Mesenchymal stem cell (in vitro differentiated cells and primary cell): ENCODE data around the gene MLEC.
A peak's percentile ranks its signal among the peaks of the same experiment; 100 is the strongest.

Experiments used
- DNase-seq: peaks from one replicate; pipeline ENCODE4 v3.0.0-alpha.2; 2013
- H2AFZ ChIP-seq: one replicate; pipeline ENCODE4 v1.6.1; 2013; ENCODE audit warnings: low read depth, mild to moderate bottlenecking, control low read depth, inconsistent platforms, low read length, moderate library complexity
- H2AK5ac ChIP-seq: 2 replicates; pipeline ENCODE4 v1.6.1; 2013; ENCODE audit warnings: low read length, moderate library complexity, mild to moderate bottlenecking, inconsistent platforms; ENCODE audit not compliant: severe bottlenecking
- H2BK120ac ChIP-seq: one replicate; pipeline ENCODE4 v1.6.1; 2013; ENCODE audit warnings: low read depth, mild to moderate bottlenecking, inconsistent platforms, low read length, moderate library complexity
- H2BK12ac ChIP-seq, 2 experiments: one replicate each; pipeline ENCODE4 v1.6.1; 2013; ENCODE audit warnings: inconsistent platforms in 2 of 2, low read length in 2 of 2, mild to moderate bottlenecking in 2 of 2, moderate library complexity in 2 of 2, control low read depth in 1 of 2
- H2BK15ac ChIP-seq: one replicate; pipeline ENCODE4 v1.6.1; 2013; ENCODE audit warnings: mild to moderate bottlenecking, low read depth, inconsistent platforms; ENCODE audit not compliant: poor library complexity, severe bottlenecking
- H2BK5ac ChIP-seq: 2 replicates; pipeline ENCODE4 v1.6.1; 2013; ENCODE audit warnings: low read depth, mild to moderate bottlenecking, low read length, control low read depth, inconsistent platforms; ENCODE audit not compliant: poor library complexity, severe bottlenecking
- H3K14ac ChIP-seq, 2 experiments: one replicate each; pipeline ENCODE4 v1.6.1; 2013; ENCODE audit warnings: inconsistent platforms in 2 of 2, low read length in 2 of 2, control low read depth in 1 of 2, mild to moderate bottlenecking in 1 of 2, moderate library complexity in 1 of 2
- H3K18ac ChIP-seq, 2 experiments: one replicate each; pipeline ENCODE4 v1.6.1; 2013; ENCODE audit warnings: inconsistent platforms in 2 of 2, low read length in 2 of 2, control low read depth in 1 of 2, low read depth in 1 of 2, mild to moderate bottlenecking in 1 of 2
- H3K23ac ChIP-seq, 2 experiments: one replicate each; pipeline ENCODE4 v1.6.1; 2013; ENCODE audit warnings: inconsistent platforms in 2 of 2, low read length in 2 of 2, mild to moderate bottlenecking in 2 of 2, moderate library complexity in 2 of 2, control low read depth in 1 of 2
- H3K27ac ChIP-seq: 2 replicates; pipeline ENCODE4 v1.5.1; 2013; ENCODE audit warnings: mild to moderate bottlenecking, moderate library complexity, low read length, control low read depth, inconsistent platforms; ENCODE audit not compliant: poor library complexity, severe bottlenecking
- H3K27me3 ChIP-seq, 2 experiments: 2 replicates each; pipeline versions ENCODE4 v1.6.1 to v1.7.0; 2013; ENCODE audit warnings: low read length in 2 of 2, mild to moderate bottlenecking in 2 of 2, moderate library complexity in 2 of 2, control low read depth in 1 of 2, inconsistent platforms in 1 of 2; ENCODE audit not compliant: control insufficient read depth in 1 of 2, insufficient read depth in 1 of 2
- H3K36me3 ChIP-seq, 2 experiments: 2 replicates each; pipeline versions ENCODE4 v1.6.1 to v1.7.0; 2013; ENCODE audit warnings: low read length in 2 of 2, control low read depth in 1 of 2, inconsistent platforms in 1 of 2, low read depth in 1 of 2, mild to moderate bottlenecking in 1 of 2; ENCODE audit not compliant: insufficient read depth in 2 of 2, control insufficient read depth in 1 of 2
- H3K4ac ChIP-seq, 2 experiments: one replicate each; pipeline ENCODE4 v1.6.1; 2013; ENCODE audit warnings: inconsistent platforms in 2 of 2, low read length in 2 of 2, mild to moderate bottlenecking in 2 of 2, moderate library complexity in 2 of 2, control low read depth in 1 of 2, low read depth in 1 of 2
- H3K4me1 ChIP-seq: 2 replicates; pipeline ENCODE4 v1.6.1; 2013; ENCODE audit warnings: low read depth, low read length, control low read depth; ENCODE audit not compliant: control insufficient read depth, insufficient read depth
- H3K4me2 ChIP-seq: 2 replicates; pipeline ENCODE4 v1.6.1; 2013; ENCODE audit warnings: low read length, mild to moderate bottlenecking, inconsistent platforms; ENCODE audit not compliant: poor library complexity, severe bottlenecking
- H3K4me3 ChIP-seq, 2 experiments: 2 replicates each; pipeline versions ENCODE4 v1.5.1 to v1.7.0; 2013; ENCODE audit warnings: low read length in 2 of 2, mild to moderate bottlenecking in 2 of 2, control low read depth in 1 of 2, low read depth in 1 of 2; ENCODE audit not compliant: insufficient read depth in 1 of 2
- H3K79me1 ChIP-seq: replicated peaks from 2 replicates; pipeline ENCODE4 v1.6.1; 2013; ENCODE audit warnings: mild to moderate bottlenecking, control low read depth, low read length, inconsistent platforms; ENCODE audit not compliant: poor library complexity, severe bottlenecking
- H3K9ac ChIP-seq: 2 replicates; pipeline ENCODE4 v1.7.0; 2013; ENCODE audit warnings: mild to moderate bottlenecking, low read length, moderate library complexity
- H3K9me3 ChIP-seq: 2 replicates; pipeline ENCODE4 v1.7.0; 2013; ENCODE audit warnings: mild to moderate bottlenecking, low read length; ENCODE audit not compliant: control insufficient read depth
- H4K8ac ChIP-seq: one replicate; pipeline ENCODE4 v1.6.1; 2013; ENCODE audit warnings: inconsistent platforms, mild to moderate bottlenecking, low read length, moderate library complexity
- H4K91ac ChIP-seq: one replicate; pipeline ENCODE4 v1.6.1; 2013; ENCODE audit warnings: mild to moderate bottlenecking, low read length, inconsistent platforms
- WGBS: methylation state at CpG from one replicate; pipeline ENCODE4 v1.1.7; 2013; ENCODE audit warnings: mixed read lengths; 5-methylcytosine and 5-hydroxymethylcytosine counted together

MLEC gene

DNA sequence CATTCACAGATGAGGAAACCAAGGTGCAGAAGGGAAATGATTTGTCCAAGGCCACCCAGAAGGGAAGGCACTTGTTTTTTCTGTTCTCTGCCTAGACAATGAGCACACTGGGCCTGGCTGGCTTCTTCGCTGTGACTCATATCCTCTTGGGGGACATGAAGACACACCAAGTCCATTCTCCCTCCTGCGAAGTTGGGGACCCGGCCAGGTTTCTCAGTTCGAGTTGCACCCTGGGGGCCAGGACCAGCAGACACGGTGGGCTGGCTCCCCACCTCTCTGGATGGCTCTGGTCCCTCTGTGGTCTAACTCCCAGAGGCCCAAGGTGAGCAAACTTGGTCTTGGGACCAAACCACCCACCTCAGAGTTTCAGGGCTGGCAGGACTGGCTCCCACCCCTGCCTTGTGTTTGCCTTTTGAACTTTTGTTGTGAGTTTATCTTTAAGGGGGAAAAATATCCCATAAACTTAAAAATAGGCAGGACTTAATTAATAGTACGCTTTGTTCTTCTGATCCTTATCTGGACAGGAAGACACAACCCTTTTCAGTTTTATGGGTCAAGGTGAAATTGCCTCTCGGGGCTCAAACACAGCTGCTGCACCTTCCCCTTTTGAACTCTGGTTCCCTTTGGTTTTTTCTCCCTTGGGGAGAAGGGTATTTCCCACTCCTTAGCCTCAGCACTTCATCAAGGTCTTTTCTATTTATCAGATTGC lies 9.0 kb upstream of the MLEC start:
- Histone ChIP-seq H3K4ac (no peak overlapping the region), H2AFZ (no peak overlapping the region), H3K27me3 (peaks cover 4 to 42% of the 10 kb centered on the region in 2 experiments), H3K14ac (no peak overlapping the region), H2AK5ac (no peak overlapping the region), H4K91ac (no peak overlapping the region), H4K8ac (no peak overlapping the region), H3K18ac (no peak overlapping the region), H3K9me3 (no peaks in the 10 kb centered on the region), H3K9ac (no peak overlapping the region), H2BK15ac (no peak overlapping the region), H3K4me1 (no peaks in the 10 kb centered on the region), H3K36me3 (no peaks in the 10 kb centered on the region), H3K4me2 (no peak overlapping the region), H3K23ac (no peak overlapping the region), H3K4me3 (no peak overlapping the region), H2BK12ac (no peak overlapping the region), H2BK5ac (no peak overlapping the region), H3K79me1 (no peaks in the 10 kb centered on the region), H2BK120ac (no peak overlapping the region), H3K27ac (no peak overlapping the region)
- 77% methylated on average over 7 of the region's 7 CpGs for WGBS
- no peak for DNase-seq

DNA sequence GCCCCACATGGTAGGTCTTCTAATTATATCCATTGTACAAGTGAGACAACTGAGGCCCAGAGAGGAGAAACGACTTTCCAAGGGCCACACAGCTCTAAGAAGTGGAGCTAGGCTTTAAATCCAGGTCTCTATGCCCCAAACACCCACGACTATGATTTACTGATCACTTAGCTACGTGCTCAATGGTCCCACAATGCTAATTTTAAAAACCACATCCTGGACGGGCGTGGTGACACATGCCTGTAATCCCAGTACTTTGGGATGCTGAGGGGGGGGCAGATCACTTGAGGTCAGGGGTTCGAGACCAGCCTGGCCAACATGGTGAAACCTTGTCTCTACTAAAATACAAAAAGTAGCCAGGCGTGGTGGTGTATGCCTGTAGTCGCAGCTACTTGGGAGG lies 8.4 kb upstream of the MLEC start:
- WGBS = 54% methylated on average over 6 of the region's 8 CpGs
- Histone ChIP-seq H2BK12ac (no peak overlapping the region), H2AK5ac (no peak overlapping the region)

DNA sequence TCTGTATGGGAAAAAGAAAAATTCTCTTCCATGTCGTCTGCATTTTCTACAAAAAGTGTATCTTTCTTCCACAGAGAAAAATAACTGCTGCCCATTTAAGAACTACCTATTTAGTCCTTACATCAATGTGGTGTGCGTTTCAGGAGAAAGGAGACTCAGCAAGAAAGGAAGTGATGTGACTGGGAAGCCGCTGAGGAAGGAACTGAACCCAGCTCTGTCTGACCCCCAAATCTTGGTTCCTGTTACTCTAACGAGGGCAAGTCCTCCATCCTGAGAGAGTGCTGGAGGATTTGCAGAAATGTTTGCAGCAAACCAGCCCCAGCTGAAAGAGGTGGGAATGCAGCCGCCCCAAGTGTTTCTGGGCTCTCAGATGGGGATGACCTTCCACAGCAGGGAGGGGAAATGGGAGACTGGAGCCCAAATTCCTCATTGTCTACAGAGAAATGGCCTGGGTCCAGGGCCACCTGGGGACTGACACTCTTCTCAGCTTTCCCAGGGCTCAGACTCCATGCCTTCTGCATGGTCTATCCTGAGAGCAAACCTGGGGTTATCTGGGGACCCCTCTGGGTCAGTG lies 6.7 kb upstream of the MLEC start:
- H3K23ac ChIP-seq = peak overlapping the region in 1 of 2 experiments; percentile 40
- H3K79me1 ChIP-seq = no peaks in the 10 kb centered on the region
- WGBS = 71% methylated on average over 4 of the region's 5 CpGs

More for the DNA sequence above, 8.4 kb upstream of the MLEC start:
- Histone ChIP-seq H3K18ac (no peak overlapping the region), H4K8ac (no peak overlapping the region), H2BK15ac (no peak overlapping the region), H3K4ac (no peak overlapping the region), H2BK120ac (no peak overlapping the region), H2BK5ac (no peak overlapping the region), H3K79me1 (no peaks in the 10 kb centered on the region), H3K27me3 (peaks cover 3 to 41% of the 10 kb centered on the region in 2 experiments), H3K4me1 (no peaks in the 10 kb centered on the region), H3K4me3 (no peak overlapping the region), H2AFZ (no peak overlapping the region), H3K27ac (no peak overlapping the region), H3K23ac (no peak overlapping the region), H4K91ac (no peak overlapping the region), H3K36me3 (no peaks in the 10 kb centered on the region), H3K9ac (no peak overlapping the region), H3K9me3 (no peaks in the 10 kb centered on the region), H3K14ac (no peak overlapping the region), H3K4me2 (no peak overlapping the region)
- DNase-seq = no peak

GRCh38 chr12:120684523-120684932 lies 2.4 kb upstream of the MLEC start:
- Histone ChIP-seq H3K9me3 (no peaks in the 10 kb centered on the region), H2AK5ac (no peak overlapping the region), H2BK12ac (no peak overlapping the region), H2BK15ac (no peak overlapping the region), H2AFZ (peak overlapping the region; percentile 62), H3K4ac (no peak overlapping the region), H3K36me3 (no peaks in the 10 kb centered on the region), H3K79me1 (no peaks in the 10 kb centered on the region), H3K27me3 (peaks cover 0 to 9% of the 10 kb centered on the region in 2 experiments), H3K4me3 (no peak overlapping the region), H3K4me2 (no peak overlapping the region), H2BK5ac (no peak overlapping the region), H3K27ac (no peak overlapping the region), H2BK120ac (no peak overlapping the region), H3K4me1 (peaks cover 6% of the 10 kb centered on the region), H3K18ac (no peak overlapping the region), H3K23ac (no peak overlapping the region), H3K14ac (no peak overlapping the region), H4K91ac (no peak overlapping the region), H3K9ac (no peak overlapping the region), H4K8ac (no peak overlapping the region)
- peak; percentile 80 for DNase-seq
- 92% methylated on average over 8 of the region's 8 CpGs for WGBS

More for the DNA sequence above, 6.7 kb upstream of the MLEC start:
- H2AK5ac ChIP-seq = no peak overlapping the region
- H2BK12ac ChIP-seq = no peak overlapping the region
- no peaks in the 10 kb centered on the region for H3K9me3 ChIP-seq
- H3K9ac ChIP-seq = no peak overlapping the region
- H2AFZ ChIP-seq = no peak overlapping the region
- H3K14ac ChIP-seq = no peak overlapping the region
- H4K91ac ChIP-seq = no peak overlapping the region
- no peak overlapping the region for H3K18ac ChIP-seq
- H2BK120ac ChIP-seq = no peak overlapping the region
- H3K4ac ChIP-seq = no peak overlapping the region
- H3K27me3 ChIP-seq = peaks cover 0 to 25% of the 10 kb centered on the region in 2 experiments
- no peaks in the 10 kb centered on the region for H3K4me1 ChIP-seq
- DNase-seq = no peak
- H4K8ac ChIP-seq = no peak overlapping the region
- H3K36me3 ChIP-seq = no peaks in the 10 kb centered on the region
- H3K4me3 ChIP-seq = no peak overlapping the region
- no peak overlapping the region for H2BK15ac ChIP-seq
- no peak overlapping the region for H2BK5ac ChIP-seq
- no peak overlapping the region for H3K4me2 ChIP-seq
- H3K27ac ChIP-seq = no peak overlapping the region
